ENCODE data around the gene PKIG.

- TF ChIP-seq CTCF (IDR thresholded peaks at IDR 0.05) (no peak), POLR2AphosphoS5 (IDR thresholded peaks at IDR 0.05) (no peak)
These were observed 10.9 kb upstream of the PKIG start for GRCh38 chr20:44571362-44571988.
